Loucy (cell line): ENCODE measurements around the gene CHN1.

Experiments used
- CTCF ChIP-seq: fragments of 200-600 bp; sonication (generic); conservative IDR thresholded peaks from 2 replicates; pipeline ENCODE4 v1.5.1; 2014; ENCODE audit warnings: mild to moderate bottlenecking, antibody characterized with exemption, low read length
- EZH2phosphoT487 ChIP-seq: fragments of 200-600 bp; IDR thresholded peaks from 2 replicates; pipeline ENCODE4 v1.6.1; 2018; ENCODE audit warnings: antibody characterized with exemption, mild to moderate bottlenecking, moderate library complexity, borderline replicate concordance

GRCh38 chr2:174903264-174903556 lies 102.0 kb downstream of the CHN1 start:
- TF ChIP-seq CTCF (no peak), EZH2phosphoT487 (no peak)
